H1 (cell line): ENCODE data around the gene HDLBP. TPM values are rescaled to one million over a fixed set of nuclear protein-coding genes. Genes with fewer than 3 reads are reported as not detected.

ENCODE experiments used
- CTCF ChIA-PET: fragments of 300-600 bp; sonication (Branson Sonifier 250); formaldehyde crosslinking; loops from one replicate; lab custom pipeline; 2021; ENCODE audit not compliant: partially characterized antibody; lab: Charles Lee
- POLR2A ChIA-PET: fragments of 300-600 bp; sonication (Branson Sonifier 250); formaldehyde crosslinking; loops from one replicate; lab custom pipeline; 2021; ENCODE audit warnings: inconsistent platforms; ENCODE audit not compliant: partially characterized antibody; lab: Charles Lee
- DNase-seq, 2 experiments: peaks; one replicate each; pipeline versions ENCODE4 v3.0.0 to v3.0.0-alpha.2; 2010 to 2022; ENCODE audit warnings: low spot score in 2 of 2, low read depth in 1 of 2, mixed read lengths in 1 of 2
- FAIRE-seq: peaks from 2 replicates; lab custom pipeline; 2011; peaks lifted over from hg19 to GRCh38; lab: Jason Lieb, UNC
- H2AFZ ChIP-seq: 2 replicates; pipeline ENCODE4 v1.8.1; 2012; ENCODE audit warnings: low read length, inconsistent platforms
- H2AK5ac ChIP-seq: 2 replicates; pipeline ENCODE4 v1.6.1; 2013; ENCODE audit warnings: low read depth, low read length
- H2BK120ac ChIP-seq: replicated peaks from 2 replicates; pipeline ENCODE3; 2013; ENCODE audit warnings: low read depth, low read length, inconsistent platforms
- H2BK12ac ChIP-seq: 2 replicates; pipeline ENCODE4 v1.6.1; 2013; ENCODE audit warnings: low read depth, low read length
- H2BK15ac ChIP-seq: 2 replicates; pipeline ENCODE4 v1.6.1; 2013; ENCODE audit warnings: low read length
- H2BK20ac ChIP-seq: 2 replicates; pipeline ENCODE4 v1.6.1; 2013; ENCODE audit warnings: low read length
- H2BK5ac ChIP-seq: 2 replicates; pipeline ENCODE4 v1.6.1; 2013; ENCODE audit warnings: low read depth, low read length
- H3K14ac ChIP-seq: 2 replicates; pipeline ENCODE4 v1.6.1; 2013; ENCODE audit warnings: inconsistent platforms; ENCODE audit not compliant: insufficient read length
- H3K18ac ChIP-seq: 2 replicates; pipeline ENCODE4 v1.6.1; 2013; ENCODE audit warnings: low read length; ENCODE audit errors: extremely low read depth
- H3K23ac ChIP-seq: 2 replicates; pipeline ENCODE4 v1.6.1; 2013; ENCODE audit warnings: inconsistent platforms; ENCODE audit not compliant: insufficient read length
- H3K23me2 ChIP-seq: 2 replicates; pipeline ENCODE4 v1.6.1; 2013; ENCODE audit warnings: low read depth, low read length
- H3K27ac ChIP-seq: 2 replicates; pipeline ENCODE4 v1.6.1; 2011; ENCODE audit warnings: low read depth, low read length, inconsistent platforms
- H3K27me3 ChIP-seq, 4 experiments: replicated peaks in 1 of 4; 1 replicate in 1 of 4; 2 replicates in 3 of 4; pipeline versions ENCODE4 v1.6.1 to v1.8.1; 2011 to 2013; ENCODE audit warnings: low read length in 3 of 4, mild to moderate bottlenecking in 3 of 4, inconsistent platforms in 2 of 4, mixed read lengths in 2 of 4, moderate library complexity in 1 of 4; ENCODE audit not compliant: control insufficient read depth in 3 of 4, insufficient read depth in 3 of 4; ENCODE audit errors: extremely low read depth in 1 of 4
- H3K36me3 ChIP-seq, 4 experiments: 2 replicates each; pipeline versions ENCODE4 v1.6.1 to v1.8.1; 2011 to 2013; ENCODE audit warnings: mild to moderate bottlenecking in 4 of 4, low read length in 3 of 4, moderate library complexity in 2 of 4, control low read depth in 1 of 4, inconsistent platforms in 1 of 4; ENCODE audit not compliant: insufficient read depth in 4 of 4, control insufficient read depth in 2 of 4
- H3K4ac ChIP-seq: replicated peaks from 2 replicates; pipeline ENCODE3; 2013; ENCODE audit warnings: low read length, low read depth, mixed read lengths, inconsistent platforms; ENCODE audit not compliant: insufficient read length
- H3K4me1 ChIP-seq, 4 experiments: replicated peaks in 1 of 4; 1 replicate in 1 of 4; 2 replicates in 3 of 4; pipeline versions ENCODE4 v1.6.1 to v1.8.1; 2011 to 2013; ENCODE audit warnings: low read length in 3 of 4, inconsistent platforms in 2 of 4, mixed read lengths in 1 of 4; ENCODE audit not compliant: insufficient read depth in 4 of 4, control insufficient read depth in 3 of 4
- H3K4me2 ChIP-seq, 2 experiments: 2 replicates each; pipeline versions ENCODE4 v1.6.1 to v1.8.1; 2011 to 2013; ENCODE audit warnings: low read depth in 2 of 2, low read length in 2 of 2, control low read depth in 1 of 2, inconsistent platforms in 1 of 2, mild to moderate bottlenecking in 1 of 2; ENCODE audit not compliant: insufficient read depth in 1 of 2
- H3K4me3 ChIP-seq, 4 experiments: fragments of 200-600, 300-600 bp in 1 of 4; sonication (generic), shearing (Covaris generic), sonication (Bioruptor Twin) in 1 of 4; 2 replicates each; pipeline versions ENCODE4 v1.5.1 to v1.8.1; 2011 to 2016; ENCODE audit warnings: low read length in 4 of 4, low read depth in 3 of 4, control low read depth in 2 of 4, inconsistent platforms in 2 of 4, mild to moderate bottlenecking in 2 of 4, mixed read lengths in 1 of 4, moderate library complexity in 1 of 4; ENCODE audit not compliant: insufficient read depth in 2 of 4; ENCODE audit errors: extremely low read depth in 1 of 4
- H3K56ac ChIP-seq: replicated peaks from 2 replicates; pipeline ENCODE3; 2013; ENCODE audit warnings: low read depth, mild to moderate bottlenecking, mixed read lengths, low read length, inconsistent platforms; ENCODE audit not compliant: insufficient read length
- H3K79me1 ChIP-seq: 2 replicates; pipeline ENCODE4 v1.6.1; 2013; ENCODE audit warnings: low read depth, low read length, control low read depth
- H3K79me2 ChIP-seq, 2 experiments: 2 replicates each; pipeline versions ENCODE4 v1.6.1 to v1.8.1; 2012 to 2013; ENCODE audit warnings: low read length in 2 of 2, mild to moderate bottlenecking in 2 of 2, inconsistent platforms in 1 of 2; ENCODE audit not compliant: insufficient read depth in 2 of 2, control insufficient read depth in 1 of 2
- H3K9ac ChIP-seq, 4 experiments: replicated peaks in 1 of 4; 1 replicate in 1 of 4; 2 replicates in 3 of 4; pipeline versions ENCODE4 v1.6.1 to v1.8.1; 2011 to 2013; ENCODE audit warnings: low read depth in 3 of 4, low read length in 3 of 4, control low read depth in 2 of 4, mild to moderate bottlenecking in 2 of 4, moderate library complexity in 2 of 4, inconsistent platforms in 1 of 4; ENCODE audit errors: extremely low read depth in 1 of 4
- H3K9me3 ChIP-seq, 2 experiments: 2 replicates each; pipeline versions ENCODE4 v1.6.1 to v1.8.1; 2012 to 2013; ENCODE audit warnings: mild to moderate bottlenecking in 2 of 2, moderate library complexity in 2 of 2, control low read depth in 1 of 2, inconsistent platforms in 1 of 2, low read depth in 1 of 2, low read length in 1 of 2, mixed read lengths in 1 of 2; ENCODE audit not compliant: insufficient read depth in 2 of 2
- H4K20me1 ChIP-seq, 2 experiments: replicated peaks in 1 of 2; 2 replicates each; pipeline versions ENCODE3 to v1.8.1; 2011 to 2013; ENCODE audit warnings: inconsistent platforms in 2 of 2, low read length in 2 of 2, mild to moderate bottlenecking in 1 of 2; ENCODE audit not compliant: insufficient read depth in 2 of 2, control insufficient read depth in 1 of 2
- H4K5ac ChIP-seq: 2 replicates; pipeline ENCODE4 v1.6.1; 2013; ENCODE audit warnings: low read length, low read depth, mixed read lengths, inconsistent platforms; ENCODE audit not compliant: insufficient read length
- H4K8ac ChIP-seq: 2 replicates; pipeline ENCODE4 v1.8.0; 2013; ENCODE audit warnings: mild to moderate bottlenecking, moderate library complexity, low read length, inconsistent platforms; ENCODE audit not compliant: insufficient read depth; ENCODE audit errors: extremely low read depth
- H4K91ac ChIP-seq: replicated peaks from 2 replicates; pipeline ENCODE3; 2013; ENCODE audit warnings: low read length, mixed read lengths, inconsistent platforms; ENCODE audit not compliant: insufficient read length
- EGR1 ChIP-seq: IDR thresholded peaks from 2 replicates; pipeline ENCODE4 v1.6.1; 2011; ENCODE audit warnings: low read depth, low read length, borderline replicate concordance
- WGBS, 2 experiments: shearing (Covaris generic) in 1 of 2; methylation state at CpG; one replicate each; pipeline versions ENCODE4 v1.1.6 to v1.1.7; 2013 to 2015; ENCODE audit warnings: low lambda C conversion rate in 2 of 2, mixed read lengths in 2 of 2, inconsistent platforms in 1 of 2, low coverage in 1 of 2, missing lambda C conversion rate in 1 of 2; ENCODE audit not compliant: insufficient replicate concordance in 2 of 2, insufficient coverage in 1 of 2, insufficient read length in 1 of 2; ENCODE audit errors: extremely low coverage in 1 of 2, missing lambda C conversion rate in 1 of 2; 5-methylcytosine and 5-hydroxymethylcytosine counted together
- polyA plus RNA-seq, 7 experiments: library from polyadenylated mRNA; depleted of rRNA in 3 of 7; stranded (reverse) in 5 of 7; unstranded in 2 of 7; fragments of >200 nt in 5 of 7; fragments of 200-250 nt in 2 of 7; gene quantifications; 1 replicate in 5 of 7; 2 replicates in 1 of 7; 4 replicates in 1 of 7; pipeline versions ENCODE4 v1.2.1 to v1.2.3, GENCODE V29; 2011 to 2013; ENCODE audit warnings: missing spikeins in 2 of 7, mixed read lengths in 2 of 7
- total RNA-seq: library from RNA; stranded (reverse); fragmentation: NEBNext Ultra II Directional; extraction: Animal tissue kit (Norgen Biotek cat#: 25700); gene quantifications from 2 replicates; pipeline ENCODE4 v1.2.1, GENCODE V29; 2021
- TF ChIP-seq, protein P1 (sequence below): IDR thresholded peaks from 2 replicates; pipeline ENCODE4 v1.6.1; 2012; ENCODE audit warnings: inconsistent platforms

HDLBP gene
- total and polyA plus RNA-seq, 2 of the 8 experiments (the other 6 are each of a cell fraction or from before 2014, with no cell fraction given), result 185 to 360 TPM

DNA sequence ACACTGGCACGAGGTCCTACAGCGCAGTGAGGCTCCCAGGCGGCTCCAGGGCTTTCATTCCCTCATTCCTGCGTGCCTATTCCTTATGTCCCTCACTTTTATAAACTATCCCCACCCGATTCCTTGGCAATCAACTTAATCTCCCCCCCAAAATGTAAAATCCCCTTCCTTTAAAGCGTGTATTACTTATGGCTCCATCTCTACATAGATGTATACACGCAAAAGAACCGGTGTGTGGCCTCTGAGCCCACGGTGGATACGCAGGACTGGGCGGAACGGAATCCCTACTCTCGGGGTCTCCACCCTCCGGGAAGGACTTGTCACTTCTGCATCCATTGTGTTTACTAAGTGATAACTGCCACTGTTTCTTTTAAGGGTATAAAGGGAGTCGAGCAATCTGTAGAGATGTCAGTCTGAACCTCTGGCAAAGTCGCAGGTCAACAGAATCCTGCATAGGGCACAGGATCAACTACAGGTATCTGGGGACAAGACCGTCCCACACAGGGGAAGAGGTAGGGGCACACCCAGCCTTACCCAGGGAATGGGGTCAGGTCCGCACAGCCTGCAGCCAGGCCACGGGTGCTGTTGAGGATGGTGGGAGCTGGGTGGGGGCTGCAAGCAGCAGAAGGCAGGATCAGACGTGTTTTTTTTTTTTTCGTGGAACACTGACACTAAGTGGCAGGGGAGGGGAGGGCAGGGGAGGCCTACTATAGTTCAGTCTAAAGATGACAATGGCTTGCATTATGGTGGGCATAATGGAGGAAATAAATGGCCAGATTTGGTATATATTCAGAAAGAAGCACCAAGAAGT, 42.1 kb downstream of the HDLBP start:
- no peaks in the 10 kb centered on the region for H3K27me3 ChIP-seq
- ChIA-PET CTCF (no interaction called here), POLR2A (interaction anchor here (1.6 kb wide), 1 partner anchor 43 kb away, joined by 4 read pairs; the partner anchor contains the start of gene SEPTIN2)
- no peak overlapping the region for H2AFZ ChIP-seq
- DNase-seq (no peak), FAIRE-seq (no peak)
- no peak overlapping the region for H4K8ac ChIP-seq
- H3K4ac ChIP-seq, result no peak overlapping the region
- no peak overlapping the region for H3K23ac ChIP-seq
- peak overlapping the region; percentile 13; the same call in 1 of the 2 replicates for H3K18ac ChIP-seq
- H3K36me3 ChIP-seq, result peaks cover 0 to 2% (median 0%) of the 10 kb centered on the region in 4 experiments; a peak in 2 of 8 replicates
- H3K9me3 ChIP-seq, result no peaks in the 10 kb centered on the region
- H3K9ac ChIP-seq, result peak overlapping the region in 1 of 4 experiments; percentile 61; a peak in 3 of 7 replicates
- 0 out of 2 replicates have a peak overlapping the region, but pooled peaks have one; percentile 52 for H2BK5ac ChIP-seq
- H4K5ac ChIP-seq, result no peak overlapping the region
- H2BK15ac ChIP-seq, result no peak overlapping the region
- no peak overlapping the region for H3K56ac ChIP-seq
- peaks cover 24% of the 10 kb centered on the region for H3K79me1 ChIP-seq
- peak overlapping the region; percentile 44 to 83 (median 62) for H3K4me3 ChIP-seq
- H2BK20ac ChIP-seq, result no peak overlapping the region
- no peak overlapping the region for H3K14ac ChIP-seq
- H2BK12ac ChIP-seq, result no peak overlapping the region
- H3K27ac ChIP-seq, result 0 out of 2 replicates have a peak overlapping the region, but pooled peaks have one; percentile 14
- H2BK120ac ChIP-seq, result no peak overlapping the region
- peaks cover 10 to 84% of the 10 kb centered on the region in 2 experiments for H3K79me2 ChIP-seq
- peaks cover 14 to 42% of the 10 kb centered on the region in 2 experiments for H4K20me1 ChIP-seq
- TF ChIP-seq, protein P1, sequence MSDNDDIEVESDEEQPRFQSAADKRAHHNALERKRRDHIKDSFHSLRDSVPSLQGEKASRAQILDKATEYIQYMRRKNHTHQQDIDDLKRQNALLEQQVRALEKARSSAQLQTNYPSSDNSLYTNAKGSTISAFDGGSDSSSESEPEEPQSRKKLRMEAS, result 0 out of 2 replicates have a peak, but pooled peaks have one; percentile 37
- TF ChIP-seq EGR1, result no peak
- 66% methylated on average over 21 of the region's 21 CpGs; no CpG with 5 or more reads in 1 of the 2 experiments for WGBS, 2 experiments
- no peak overlapping the region for H4K91ac ChIP-seq
- H3K23me2 ChIP-seq, result peaks cover 8% of the 10 kb centered on the region; the same call in 1 of the 2 replicates
- H3K4me1 ChIP-seq, result peaks cover 0 to 11% (median 3%) of the 10 kb centered on the region in 4 experiments; a peak in 5 of 7 replicates
- peak overlapping the region; percentile 69 to 77 for H3K4me2 ChIP-seq
- H2AK5ac ChIP-seq, result no peak overlapping the region
